DND-41 (cell line): ENCODE data around the gene ARFGEF3.

Experiments
- ATAC-seq: fragments of 200-7000 bp; cut with Tn5 transposase; 3 replicates; pipeline ENCODE4 v1.9.1; 2021; ENCODE audit warnings: low read depth; ENCODE audit not compliant: insufficient read depth
- DNase-seq: peaks from one replicate; pipeline ENCODE4 v3.0.0-alpha.2; 2020
- H2AFZ ChIP-seq: 2 replicates; pipeline ENCODE4 v1.6.0; 2012; ENCODE audit warnings: low read depth, low read length
- H3K27ac ChIP-seq: 2 replicates; pipeline ENCODE4 v1.5.1; 2012; ENCODE audit warnings: low read length, inconsistent platforms
- H3K27me3 ChIP-seq: fragments of 200-600 bp; sonication (generic); 2 replicates; pipeline ENCODE4 v1.6.0; 2012; ENCODE audit warnings: low read length, mild to moderate bottlenecking, inconsistent platforms; ENCODE audit not compliant: insufficient read depth, poor library complexity
- H3K36me3 ChIP-seq: 2 replicates; pipeline ENCODE4 v1.5.1; 2012; ENCODE audit warnings: low read length, inconsistent platforms; ENCODE audit not compliant: insufficient read depth
- H3K4me1 ChIP-seq: 2 replicates; pipeline ENCODE4 v1.5.1; 2012; ENCODE audit warnings: mild to moderate bottlenecking, low read length; ENCODE audit not compliant: insufficient read depth
- H3K4me2 ChIP-seq: 2 replicates; pipeline ENCODE4 v1.6.0; 2012; ENCODE audit warnings: mild to moderate bottlenecking, moderate library complexity, low read length, inconsistent platforms; ENCODE audit not compliant: insufficient read depth
- H3K4me3 ChIP-seq, 2 experiments: fragments of 200-600 bp in 1 of 2; shearing (Covaris generic) in 1 of 2; 2 replicates each; pipeline ENCODE4 v1.5.1; 2012 to 2016; ENCODE audit warnings: inconsistent platforms in 2 of 2, low read length in 2 of 2, mild to moderate bottlenecking in 2 of 2, low read depth in 1 of 2, moderate library complexity in 1 of 2
- H3K79me2 ChIP-seq: 2 replicates; pipeline ENCODE4 v1.6.0; 2012; ENCODE audit warnings: low read length, inconsistent platforms; ENCODE audit not compliant: insufficient read depth
- H3K9ac ChIP-seq: 2 replicates; pipeline ENCODE4 v1.6.0; 2012; ENCODE audit warnings: low read depth, mild to moderate bottlenecking, inconsistent platforms, low read length, moderate library complexity
- H3K9me3 ChIP-seq: 2 replicates; pipeline ENCODE4 v1.5.1; 2012; ENCODE audit warnings: low read length, moderate library complexity, mild to moderate bottlenecking, inconsistent platforms; ENCODE audit not compliant: insufficient read depth, severe bottlenecking
- H4K20me1 ChIP-seq: 2 replicates; pipeline ENCODE4 v1.6.0; 2012; ENCODE audit warnings: low read length; ENCODE audit not compliant: insufficient read depth
- EZH2 ChIP-seq: IDR thresholded peaks from 3 replicates; pipeline ENCODE4 v1.6.1; 2012; ENCODE audit warnings: borderline replicate concordance, low read depth, mild to moderate bottlenecking, moderate library complexity, low read length, inconsistent platforms; ENCODE audit not compliant: severe bottlenecking
- TF ChIP-seq, protein P1 (sequence below): IDR thresholded peaks from 2 replicates; pipeline ENCODE4 v1.5.1; 2012; ENCODE audit warnings: borderline replicate concordance, low read length, moderate library complexity, mild to moderate bottlenecking; ENCODE audit not compliant: poor library complexity, severe bottlenecking; ENCODE audit errors: extremely low read depth

Gene ARFGEF3

DNA sequence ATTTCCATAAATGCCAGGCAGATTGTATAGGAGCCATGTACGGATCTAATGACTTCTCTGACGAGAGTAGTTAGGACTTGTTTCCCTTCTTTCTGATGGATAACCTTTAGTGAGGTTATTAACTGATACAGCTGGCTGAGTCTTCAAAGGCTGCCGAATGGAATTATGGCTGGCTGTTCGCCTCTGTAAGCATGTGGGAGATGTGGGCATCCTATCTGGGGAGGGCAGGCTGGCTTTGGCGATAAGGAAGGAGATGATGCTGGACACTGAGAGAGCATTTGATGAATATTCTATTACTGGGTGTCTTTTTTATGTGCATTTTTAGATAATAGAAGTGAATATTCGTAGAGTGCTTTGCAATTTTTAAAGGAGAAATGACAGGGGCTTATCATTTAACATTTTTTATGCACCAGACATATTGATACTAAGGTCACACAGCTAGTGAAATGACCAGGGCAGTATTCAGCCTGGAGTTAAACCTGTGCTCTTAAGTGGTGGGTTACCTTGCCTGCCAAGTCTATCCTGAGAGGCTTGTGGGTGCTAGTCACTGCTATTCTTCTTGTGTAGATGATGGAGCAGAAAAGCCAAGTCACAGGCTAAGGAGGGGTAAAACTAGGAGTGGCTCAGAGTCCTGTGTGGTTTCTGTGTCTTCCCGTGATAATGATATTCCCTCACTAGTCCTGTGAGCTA lies 53.5 kb downstream of the ARFGEF3 start:
- Histone ChIP-seq H3K27me3 (peaks cover 20% of the 10 kb centered on the region), H3K36me3 (no peaks in the 10 kb centered on the region), H3K9ac (no peak overlapping the region), H3K4me2 (no peak overlapping the region), H3K4me1 (no peaks in the 10 kb centered on the region), H2AFZ (no peak overlapping the region), H3K79me2 (no peaks in the 10 kb centered on the region), H4K20me1 (no peaks in the 10 kb centered on the region), H3K27ac (no peak overlapping the region), H3K9me3 (no peaks in the 10 kb centered on the region), H3K4me3 (no peak overlapping the region)
- TF ChIP-seq EZH2 = no peak
- TF ChIP-seq, protein P1, sequence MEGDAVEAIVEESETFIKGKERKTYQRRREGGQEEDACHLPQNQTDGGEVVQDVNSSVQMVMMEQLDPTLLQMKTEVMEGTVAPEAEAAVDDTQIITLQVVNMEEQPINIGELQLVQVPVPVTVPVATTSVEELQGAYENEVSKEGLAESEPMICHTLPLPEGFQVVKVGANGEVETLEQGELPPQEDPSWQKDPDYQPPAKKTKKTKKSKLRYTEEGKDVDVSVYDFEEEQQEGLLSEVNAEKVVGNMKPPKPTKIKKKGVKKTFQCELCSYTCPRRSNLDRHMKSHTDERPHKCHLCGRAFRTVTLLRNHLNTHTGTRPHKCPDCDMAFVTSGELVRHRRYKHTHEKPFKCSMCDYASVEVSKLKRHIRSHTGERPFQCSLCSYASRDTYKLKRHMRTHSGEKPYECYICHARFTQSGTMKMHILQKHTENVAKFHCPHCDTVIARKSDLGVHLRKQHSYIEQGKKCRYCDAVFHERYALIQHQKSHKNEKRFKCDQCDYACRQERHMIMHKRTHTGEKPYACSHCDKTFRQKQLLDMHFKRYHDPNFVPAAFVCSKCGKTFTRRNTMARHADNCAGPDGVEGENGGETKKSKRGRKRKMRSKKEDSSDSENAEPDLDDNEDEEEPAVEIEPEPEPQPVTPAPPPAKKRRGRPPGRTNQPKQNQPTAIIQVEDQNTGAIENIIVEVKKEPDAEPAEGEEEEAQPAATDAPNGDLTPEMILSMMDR = no peak
- no peak for ATAC-seq
- no peak for DNase-seq

DNA sequence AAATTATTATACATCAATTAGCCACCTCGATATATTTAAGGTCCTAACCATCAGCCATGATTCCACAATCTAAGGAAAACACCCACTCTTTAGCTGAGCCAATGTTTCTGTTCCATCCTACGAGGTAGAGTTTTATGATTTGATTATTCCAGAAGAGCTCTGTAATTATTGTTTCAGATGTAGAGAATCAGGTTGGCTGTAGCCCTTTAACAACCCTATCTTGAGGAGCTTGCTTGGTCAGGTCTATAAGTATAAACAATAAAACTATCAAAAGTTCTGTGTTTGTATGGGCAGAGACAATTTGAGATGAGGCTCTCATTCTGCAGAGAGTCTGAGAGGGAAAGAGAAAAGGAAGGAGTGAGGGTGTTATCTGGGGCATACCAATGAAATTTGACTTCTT lies 56.7 kb downstream of the ARFGEF3 start, which contains the start of gene PBOV1:
TSS of gene PBOV1 (minus strand) at position 43 of the 400 bp plus-strand sequence. CDS start 96 bp downstream, outside the sequence.
- Histone ChIP-seq H3K27ac (no peak within 1 kb of the TSS), H3K27me3 (peaks cover 20% of the 10 kb centered on the region), H4K20me1 (no peaks in the 10 kb centered on the region), H3K9ac (no peak within 1 kb of the TSS), H3K9me3 (no peaks in the 10 kb centered on the region), H3K36me3 (no peaks in the 10 kb centered on the region), H3K4me1 (no peaks in the 10 kb centered on the region), H3K4me2 (no peak within 1 kb of the TSS), H2AFZ (no peak within 1 kb of the TSS), H3K4me3 (no peak within 1 kb of the TSS), H3K79me2 (no peaks in the 10 kb centered on the region)
- DNase-seq = no peak
- TF ChIP-seq, protein P1 = no peak
- no peak for TF ChIP-seq EZH2
- no peak for ATAC-seq

DNA sequence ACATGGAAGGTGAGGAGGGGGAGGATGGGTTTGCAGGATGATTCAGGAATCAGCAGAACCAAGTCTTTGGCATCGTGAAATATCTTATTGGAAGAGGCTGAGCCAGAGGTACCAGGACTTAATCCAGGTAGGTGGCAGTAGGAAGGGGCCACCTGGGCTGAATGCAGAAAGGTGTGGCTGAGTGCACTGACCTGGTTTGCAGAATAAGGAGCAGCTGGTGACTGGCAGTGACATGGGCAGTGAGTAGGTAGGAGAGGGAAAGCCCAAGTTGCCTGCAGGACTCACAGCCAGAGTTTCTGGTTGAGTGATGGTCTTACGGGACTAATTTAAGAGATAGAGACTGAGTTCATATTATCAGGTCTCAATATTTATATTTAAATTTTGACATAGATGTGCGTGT lies 57.7 kb downstream of the ARFGEF3 start:
- no peak for ATAC-seq
- Histone ChIP-seq H4K20me1 (no peaks in the 10 kb centered on the region), H3K27me3 (peaks cover 20% of the 10 kb centered on the region), H3K9ac (no peak overlapping the region), H2AFZ (no peak overlapping the region), H3K27ac (no peak overlapping the region), H3K79me2 (no peaks in the 10 kb centered on the region), H3K4me1 (no peaks in the 10 kb centered on the region), H3K4me3 (no peak overlapping the region), H3K4me2 (no peak overlapping the region), H3K9me3 (no peaks in the 10 kb centered on the region), H3K36me3 (no peaks in the 10 kb centered on the region)
- DNase-seq = no peak
- TF ChIP-seq, protein P1 = no peak
- no peak for TF ChIP-seq EZH2
